Activated T-helper 9 cell treated with anti-CD3 and anti-CD28 coated beads, Interleukin-2, amount 50 U/mL, for 16 hours (primary cell): Measurements from ENCODE around the gene KRTAP4-4.
"Not testable (repeated sequence)": the region's sequence is repeated elsewhere in the genome, so short reads cannot be mapped to it uniquely, and the experiment has no call there.

Source experiments
- DNase-seq: peaks from one replicate; pipeline ENCODE4 v3.0.0-alpha.2; 2020; ENCODE audit warnings: low read depth

KRTAP4-4 gene

GRCh38 chr17:41148971-41149651 is 11.4 kb downstream of the KRTAP4-4 start:
- DNase-seq, result not testable (repeated sequence)

- DNase-seq, result no peak
These were observed 12.9 kb downstream of the KRTAP4-4 start for GRCh38 chr17:41147531-41148204.

- no peak for DNase-seq
These were observed 15.3 kb downstream of the KRTAP4-4 start for GRCh38 chr17:41145261-41145660.

- DNase-seq, result no peak
These were observed 15.7 kb downstream of the KRTAP4-4 start for GRCh38 chr17:41144846-41145245.

- DNase-seq, result no peak
These were observed 19.2 kb downstream of the KRTAP4-4 start for GRCh38 chr17:41141361-41141760.

- DNase-seq, result no peak
These were observed 20.0 kb downstream of the KRTAP4-4 start, which contains the start of gene KRTAP4-6 for GRCh38 chr17:41140360-41141131. Gene KRTAP4-6, minus strand, starts transcription at chr17:41140544. Its CDS starts 57 bp downstream, at chr17:41140487.

GRCh38 chr17:41139865-41140264 is 20.7 kb downstream of the KRTAP4-4 start:
- DNase-seq, result not testable (repeated sequence)

- DNase-seq, result no peak
These were observed 26.4 kb downstream of the KRTAP4-4 start for GRCh38 chr17:41133880-41134735.

- no peak for DNase-seq
These were observed 28.6 kb downstream of the KRTAP4-4 start for GRCh38 chr17:41131979-41132378.

- no peak for DNase-seq
These were observed 33.2 kb downstream of the KRTAP4-4 start for GRCh38 chr17:41127371-41127770.

GRCh38 chr17:41126412-41126811 is 34.1 kb downstream of the KRTAP4-4 start:
- DNase-seq, result no peak

GRCh38 chr17:41125064-41125463 is 35.5 kb downstream of the KRTAP4-4 start:
- no peak for DNase-seq

GRCh38 chr17:41123991-41124371 is 36.6 kb downstream of the KRTAP4-4 start, which contains the start of gene KRTAP4-12:
Gene KRTAP4-12, minus strand, starts transcription at chr17:41124182. Its CDS starts 60 bp downstream, at chr17:41124122.
- not testable (repeated sequence) for DNase-seq

- DNase-seq, result not testable (repeated sequence)
These were observed 37.1 kb downstream of the KRTAP4-4 start for GRCh38 chr17:41123292-41123990.

GRCh38 chr17:41121742-41122141 is 38.8 kb downstream of the KRTAP4-4 start:
- no peak for DNase-seq

GRCh38 chr17:41119696-41120690 is 40.6 kb downstream of the KRTAP4-4 start:
- DNase-seq, result not testable (repeated sequence)

GRCh38 chr17:41118721-41119120 is 41.8 kb downstream of the KRTAP4-4 start:
- no peak for DNase-seq

- not testable (repeated sequence) for DNase-seq
These were observed 42.6 kb downstream of the KRTAP4-4 start, which contains the start of gene KRTAP4-11 for GRCh38 chr17:41117846-41118386. Gene KRTAP4-11, minus strand, starts transcription at chr17:41118373. Its CDS starts 58 bp downstream, at chr17:41118315.

- DNase-seq, result no peak
These were observed 44.3 kb downstream of the KRTAP4-4 start for GRCh38 chr17:41116297-41116696.
